Vagina (tissue), 2 donors: ENCODE results near the gene MARCHF3.

ENCODE experiments used
- POLR2A ChIP-seq, 2 donors: fragments of 450-650 bp; IDR thresholded peaks; one replicate each; pipeline ENCODE4 v1.6.1; 2017; ENCODE audit warnings: antibody characterized with exemption in 2 of 2, mild to moderate bottlenecking in 2 of 2, moderate library complexity in 2 of 2
- TF ChIP-seq, protein P1 (sequence below), 3 experiments: fragments of 450-650 bp in 2 of 3; fragments of 200-600 bp in 1 of 3; sonication (generic) in 1 of 3; IDR thresholded peaks; one replicate each; pipeline ENCODE4 v1.5.1; 2017 to 2019; ENCODE audit warnings: antibody characterized with exemption in 3 of 3, mild to moderate bottlenecking in 2 of 3, moderate library complexity in 2 of 3

DNA sequence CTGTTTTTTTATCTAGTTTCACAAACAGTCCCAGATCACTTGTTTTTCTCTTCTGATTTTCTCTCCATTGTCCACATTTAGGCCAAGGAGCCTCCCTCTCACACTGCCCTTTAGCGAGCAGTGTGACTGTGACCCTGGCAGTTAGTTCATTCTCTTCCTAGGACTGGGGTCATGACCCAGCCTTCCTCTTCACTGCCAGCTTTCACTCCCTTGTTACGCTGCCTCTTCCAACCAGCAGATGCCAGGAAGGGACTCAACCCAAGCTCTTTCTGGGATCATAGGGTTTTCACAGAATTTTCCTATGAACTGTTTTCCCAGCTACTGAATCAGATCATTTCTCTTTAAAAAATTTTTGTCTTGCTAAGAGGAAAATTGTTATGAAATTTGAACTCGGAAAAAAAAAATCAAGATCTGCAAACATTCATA, 182.5 kb downstream of the MARCHF3 start:
- TF ChIP-seq POLR2A (IDR thresholded peaks at IDR 0.05), result no peak
- TF ChIP-seq, protein P1, sequence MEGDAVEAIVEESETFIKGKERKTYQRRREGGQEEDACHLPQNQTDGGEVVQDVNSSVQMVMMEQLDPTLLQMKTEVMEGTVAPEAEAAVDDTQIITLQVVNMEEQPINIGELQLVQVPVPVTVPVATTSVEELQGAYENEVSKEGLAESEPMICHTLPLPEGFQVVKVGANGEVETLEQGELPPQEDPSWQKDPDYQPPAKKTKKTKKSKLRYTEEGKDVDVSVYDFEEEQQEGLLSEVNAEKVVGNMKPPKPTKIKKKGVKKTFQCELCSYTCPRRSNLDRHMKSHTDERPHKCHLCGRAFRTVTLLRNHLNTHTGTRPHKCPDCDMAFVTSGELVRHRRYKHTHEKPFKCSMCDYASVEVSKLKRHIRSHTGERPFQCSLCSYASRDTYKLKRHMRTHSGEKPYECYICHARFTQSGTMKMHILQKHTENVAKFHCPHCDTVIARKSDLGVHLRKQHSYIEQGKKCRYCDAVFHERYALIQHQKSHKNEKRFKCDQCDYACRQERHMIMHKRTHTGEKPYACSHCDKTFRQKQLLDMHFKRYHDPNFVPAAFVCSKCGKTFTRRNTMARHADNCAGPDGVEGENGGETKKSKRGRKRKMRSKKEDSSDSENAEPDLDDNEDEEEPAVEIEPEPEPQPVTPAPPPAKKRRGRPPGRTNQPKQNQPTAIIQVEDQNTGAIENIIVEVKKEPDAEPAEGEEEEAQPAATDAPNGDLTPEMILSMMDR (IDR thresholded peaks at IDR 0.05), result no peak
